Testis (tissue), 2 donors: ENCODE data around the gene FAM174C.

Experiments used
- POLR2A ChIP-seq: fragments of 450-650 bp; IDR thresholded peaks from one replicate; pipeline ENCODE4 v1.6.1; 2017; ENCODE audit warnings: antibody characterized with exemption, mild to moderate bottlenecking, moderate library complexity
- TF ChIP-seq, protein P1 (sequence below), 3 experiments: fragments of 450-650 bp in 2 of 3; fragments of 200-600 bp in 1 of 3; sonication (generic) in 1 of 3; IDR thresholded peaks; one replicate each; pipeline ENCODE4 v1.5.1; 2016 to 2019; ENCODE audit warnings: antibody characterized with exemption in 3 of 3, mild to moderate bottlenecking in 2 of 3, moderate library complexity in 1 of 3

- TF ChIP-seq, protein P1, sequence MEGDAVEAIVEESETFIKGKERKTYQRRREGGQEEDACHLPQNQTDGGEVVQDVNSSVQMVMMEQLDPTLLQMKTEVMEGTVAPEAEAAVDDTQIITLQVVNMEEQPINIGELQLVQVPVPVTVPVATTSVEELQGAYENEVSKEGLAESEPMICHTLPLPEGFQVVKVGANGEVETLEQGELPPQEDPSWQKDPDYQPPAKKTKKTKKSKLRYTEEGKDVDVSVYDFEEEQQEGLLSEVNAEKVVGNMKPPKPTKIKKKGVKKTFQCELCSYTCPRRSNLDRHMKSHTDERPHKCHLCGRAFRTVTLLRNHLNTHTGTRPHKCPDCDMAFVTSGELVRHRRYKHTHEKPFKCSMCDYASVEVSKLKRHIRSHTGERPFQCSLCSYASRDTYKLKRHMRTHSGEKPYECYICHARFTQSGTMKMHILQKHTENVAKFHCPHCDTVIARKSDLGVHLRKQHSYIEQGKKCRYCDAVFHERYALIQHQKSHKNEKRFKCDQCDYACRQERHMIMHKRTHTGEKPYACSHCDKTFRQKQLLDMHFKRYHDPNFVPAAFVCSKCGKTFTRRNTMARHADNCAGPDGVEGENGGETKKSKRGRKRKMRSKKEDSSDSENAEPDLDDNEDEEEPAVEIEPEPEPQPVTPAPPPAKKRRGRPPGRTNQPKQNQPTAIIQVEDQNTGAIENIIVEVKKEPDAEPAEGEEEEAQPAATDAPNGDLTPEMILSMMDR (IDR thresholded peaks at IDR 0.05) = no peak
- TF ChIP-seq POLR2A = no peak
These were observed 12.7 kb upstream of the FAM174C start for GRCh38 chr19:1262623-1263123.
